Retinal pigment epithelial cell (primary cell): ENCODE measurements around the gene PDE8A.

Source experiments
- DNase-seq: peaks from one replicate; pipeline ENCODE4 v3.0.0-alpha.2; 2010; ENCODE audit warnings: low read depth
- H3K4me3 ChIP-seq: 2 replicates; pipeline ENCODE4 v1.5.1; 2011; ENCODE audit warnings: mild to moderate bottlenecking, low read length, control low read depth, moderate library complexity
- CTCF ChIP-seq: conservative IDR thresholded peaks from 2 replicates; pipeline ENCODE4 v1.5.1; 2011; ENCODE audit warnings: low read depth, low read length, control low read depth, inconsistent platforms

Gene PDE8A

GRCh38 chr15:85064710-85065109 is 83.1 kb downstream of the PDE8A start:
- H3K4me3 ChIP-seq = no peak overlapping the region
- DNase-seq = no peak
- TF ChIP-seq CTCF = no peak

DNA sequence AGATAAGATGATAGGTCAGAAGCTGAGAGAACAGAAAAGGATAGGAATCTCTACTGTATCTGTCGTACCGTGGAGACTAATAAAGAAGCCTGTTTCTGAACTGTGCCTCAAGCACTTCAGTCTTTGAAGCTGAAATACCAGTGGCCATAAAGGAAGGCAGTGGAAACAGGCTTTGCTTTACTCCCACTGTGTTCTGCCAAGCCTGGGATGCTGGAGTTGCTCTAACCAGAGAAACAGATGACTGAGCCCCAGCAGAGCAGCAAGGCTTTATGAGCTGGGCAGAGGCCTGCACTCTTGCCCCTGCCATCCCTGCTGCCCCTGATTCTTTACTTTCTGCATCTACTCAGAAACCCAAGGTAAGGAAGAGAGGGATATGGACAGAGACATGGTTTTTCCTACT is 89.4 kb downstream of the PDE8A start:
- no peak for TF ChIP-seq CTCF

GRCh38 chr15:85071504-85071903 is 89.8 kb downstream of the PDE8A start:
- H3K4me3 ChIP-seq = no peak overlapping the region
- DNase-seq = no peak
- no peak for TF ChIP-seq CTCF

More for the DNA sequence above, 89.4 kb downstream of the PDE8A start:
- no peak for DNase-seq
- no peak overlapping the region for H3K4me3 ChIP-seq

- H3K4me3 ChIP-seq = no peak overlapping the region
- TF ChIP-seq CTCF = no peak
- no peak for DNase-seq
Observed at GRCh38 chr15:85072917-85073316, 91.3 kb downstream of the PDE8A start.

- H3K4me3 ChIP-seq = no peak overlapping the region
- no peak for DNase-seq
- no peak for TF ChIP-seq CTCF
Observed at GRCh38 chr15:85073556-85074194, 92.0 kb downstream of the PDE8A start.

- TF ChIP-seq CTCF = no peak
- no peak for DNase-seq
- no peak overlapping the region for H3K4me3 ChIP-seq
Observed at GRCh38 chr15:85086855-85087254, 105.2 kb downstream of the PDE8A start.

GRCh38 chr15:85088300-85088699 is 106.6 kb downstream of the PDE8A start:
- no peak for TF ChIP-seq CTCF
- H3K4me3 ChIP-seq = no peak overlapping the region
- DNase-seq = no peak
